ENCODE results near the gene FGF3.

The FGF3 gene

DNA sequence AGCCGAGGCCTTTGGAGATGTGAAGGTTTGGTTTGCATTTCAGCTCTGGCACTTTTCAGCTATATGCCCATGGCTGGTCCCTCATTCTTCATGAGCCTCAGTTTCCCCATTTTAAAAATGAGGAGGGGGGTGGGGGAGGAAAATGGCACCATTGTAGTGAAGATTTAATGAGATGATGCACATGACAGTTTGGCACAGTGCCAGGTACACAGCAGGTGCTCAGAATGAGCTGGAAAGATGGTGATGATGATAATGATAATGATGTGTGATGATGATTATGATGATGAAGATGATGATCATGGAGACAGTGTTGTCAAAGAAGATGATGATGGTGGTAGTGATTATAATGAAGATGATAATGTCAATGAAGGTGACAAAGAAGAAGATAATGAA is 24.3 kb upstream of the FGF3 start:
- DNase-seq = no peak

- DNase-seq = no peak
Observed at GRCh38 chr11:69842746-69843528, 23.7 kb upstream of the FGF3 start.

- DNase-seq = peak; percentile 30
Observed at GRCh38 chr11:69841859-69842698, 22.9 kb upstream of the FGF3 start.

DNA sequence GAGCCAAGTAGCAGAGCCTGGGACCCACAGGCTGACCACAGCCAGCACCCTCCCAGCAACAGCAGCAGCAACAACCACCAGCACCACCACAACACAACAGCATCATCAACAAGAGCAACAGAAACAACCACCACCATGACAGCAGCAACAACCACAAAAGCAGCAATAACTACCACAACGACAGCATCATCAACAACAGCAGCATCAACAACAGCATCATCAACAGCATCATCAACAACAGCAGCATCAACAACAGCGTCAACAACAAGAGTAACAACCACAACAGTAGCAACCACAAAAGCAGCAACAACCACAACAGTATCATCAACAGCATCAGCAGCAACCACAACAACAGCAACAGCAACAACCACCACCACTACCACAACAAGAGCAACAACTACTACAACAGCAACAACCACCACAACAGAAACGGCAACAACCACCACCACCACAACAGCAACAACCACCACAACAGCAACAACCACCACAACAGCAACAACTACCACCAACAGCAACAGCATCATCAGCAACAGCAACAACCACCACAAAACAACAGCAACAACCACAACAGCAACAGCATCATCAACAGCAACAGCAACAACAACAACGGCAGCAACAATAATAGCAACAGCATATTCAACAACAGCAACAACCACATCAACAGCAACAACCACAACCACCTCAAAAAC is 22.1 kb upstream of the FGF3 start:
- no peak for DNase-seq

- no peak for DNase-seq
Observed at GRCh38 chr11:69840371-69841169, 21.4 kb upstream of the FGF3 start.

DNA sequence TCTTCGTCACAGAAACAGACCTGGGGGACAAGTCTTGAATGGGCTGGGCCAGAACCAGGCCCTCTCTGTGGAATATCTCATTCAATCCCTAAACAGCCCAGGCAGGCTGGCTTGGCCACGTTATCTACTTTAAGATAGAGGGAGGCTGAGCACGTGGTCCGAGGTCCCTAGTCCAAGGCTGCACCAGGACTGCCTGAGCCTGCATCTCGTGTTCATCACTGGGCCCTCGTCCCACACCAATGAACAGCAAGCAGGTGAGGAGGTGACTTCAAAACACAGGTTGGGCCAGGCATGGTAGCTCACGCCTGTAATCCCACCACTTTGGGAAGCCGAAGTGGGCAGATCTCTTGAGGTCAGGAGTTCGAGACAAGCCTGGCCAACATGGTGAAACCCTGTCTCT is 20.3 kb upstream of the FGF3 start:
- no peak for DNase-seq

GRCh38 chr11:69837791-69838190 is 18.6 kb upstream of the FGF3 start:
- DNase-seq = no peak

DNA sequence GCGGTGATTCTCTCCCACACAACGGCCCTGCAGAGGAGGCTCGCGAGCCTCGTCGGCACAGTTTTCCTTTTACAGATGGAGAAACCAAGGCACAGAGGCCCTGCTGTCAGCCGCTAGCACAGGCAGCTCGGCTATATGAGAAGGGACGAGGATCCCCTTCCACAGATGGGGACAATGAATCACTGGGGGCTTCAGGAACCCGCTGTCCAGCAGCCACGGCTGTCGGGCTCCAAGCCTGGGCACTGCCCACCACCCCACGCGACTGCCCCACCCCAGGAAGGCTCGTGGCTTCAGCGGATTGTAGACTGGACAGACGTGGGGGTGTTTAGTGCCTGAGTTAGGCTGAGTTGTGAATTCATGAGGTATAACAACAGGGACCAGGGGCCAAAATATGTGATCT is 17.2 kb upstream of the FGF3 start:
- DNase-seq = no peak

- peak; percentile 13 for DNase-seq
Observed at GRCh38 chr11:69834811-69835800, 15.9 kb upstream of the FGF3 start.

DNA sequence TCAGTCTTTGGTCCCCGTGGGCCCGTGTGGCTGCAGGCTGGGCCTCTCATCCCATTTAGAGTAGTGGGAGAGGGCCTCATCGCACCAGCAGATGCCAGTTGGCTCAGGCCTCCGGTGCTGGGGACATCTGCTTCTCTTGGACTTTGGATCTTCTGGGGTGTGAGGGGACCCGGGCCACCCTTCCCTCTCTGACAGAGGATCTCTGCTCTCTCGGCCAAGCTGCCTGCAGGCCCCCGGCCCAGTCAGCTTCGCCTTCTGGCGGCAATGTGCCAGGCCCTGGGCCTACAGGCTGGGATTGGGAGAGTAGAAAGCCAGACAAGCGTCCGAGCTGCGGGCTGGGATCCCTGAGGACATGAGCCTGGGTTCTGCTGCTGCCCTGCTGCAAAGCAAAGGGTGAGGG is 15.0 kb upstream of the FGF3 start:
- no peak for DNase-seq

DNA sequence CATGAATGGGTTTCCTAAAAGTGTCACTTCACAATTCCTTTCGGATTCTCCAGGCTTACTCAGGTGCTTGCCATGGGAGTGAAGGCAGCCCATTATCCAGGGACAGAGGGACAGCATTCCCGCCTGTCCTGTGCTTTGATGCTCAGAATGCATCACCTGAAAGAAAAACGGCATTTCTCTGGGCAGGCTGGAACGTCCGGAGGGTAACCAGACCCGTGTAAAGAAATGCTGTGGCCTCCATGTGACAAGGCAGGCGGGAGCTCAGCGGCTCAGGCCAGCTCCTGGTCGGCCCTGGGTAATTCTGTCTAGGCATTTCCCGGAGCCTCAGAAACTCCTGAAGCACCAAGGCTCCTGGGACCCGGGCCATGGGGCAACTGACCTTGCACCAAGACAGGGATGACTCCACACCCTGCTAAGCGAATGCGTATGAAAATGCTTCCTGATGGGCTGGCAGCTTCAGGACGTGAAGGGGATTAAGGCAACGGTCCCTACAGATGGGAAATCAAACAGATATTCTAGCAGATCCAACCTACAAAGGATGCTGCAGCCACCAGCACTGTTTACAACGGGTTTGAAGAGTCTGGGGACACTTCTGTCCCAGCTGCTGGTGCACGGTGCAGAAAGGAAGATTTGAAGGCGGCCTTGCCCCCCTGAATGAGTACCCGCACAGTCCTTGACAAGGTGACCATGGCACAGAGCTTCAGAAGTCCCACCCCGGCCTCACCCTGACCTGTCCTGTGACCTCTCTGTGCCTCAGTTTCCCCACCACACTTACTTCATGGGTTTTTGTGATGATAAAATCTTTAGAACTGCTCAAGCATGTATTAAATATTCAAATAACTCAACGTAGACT is 13.6 kb upstream of the FGF3 start:
- no peak for DNase-seq

- DNase-seq = no peak
Observed at GRCh38 chr11:69831985-69832384, 12.8 kb upstream of the FGF3 start.

DNA sequence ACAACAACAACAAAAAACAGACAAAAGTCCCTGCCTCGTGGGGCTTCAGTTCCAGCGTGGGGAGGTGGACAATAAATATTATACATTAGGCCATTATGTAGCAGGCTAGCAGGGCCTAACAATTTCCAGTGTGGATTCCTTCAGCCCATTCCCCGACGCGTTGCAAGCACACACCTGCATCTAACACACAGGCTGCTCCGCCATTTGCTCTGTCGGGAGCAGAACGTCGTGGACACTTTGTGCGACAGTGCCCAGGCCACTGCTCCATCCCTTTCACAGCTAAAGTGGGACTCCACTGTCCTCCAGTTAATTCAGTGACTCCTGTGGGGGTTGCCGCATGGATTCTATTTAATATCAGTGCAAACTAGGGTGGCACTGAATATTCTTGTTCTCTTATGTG is 10.9 kb upstream of the FGF3 start:
- no peak for DNase-seq

DNA sequence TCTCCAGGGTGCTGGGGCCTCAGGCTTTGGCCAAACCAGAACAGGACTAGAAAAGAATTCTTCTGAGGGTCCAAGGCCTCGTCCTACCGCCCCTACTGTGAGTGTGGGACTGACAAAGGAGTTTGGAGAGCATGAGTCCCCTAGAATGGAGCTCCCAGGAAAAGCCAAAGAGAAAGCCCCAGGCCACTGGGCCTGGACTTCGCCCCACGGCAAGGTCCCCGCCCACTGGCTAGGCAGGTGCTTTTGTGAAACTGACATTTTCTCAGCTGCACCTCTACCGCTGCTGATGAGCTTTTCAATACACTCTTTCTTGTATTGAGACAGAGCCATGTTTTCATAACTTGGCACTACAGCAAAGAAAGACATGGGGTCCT is 9.7 kb upstream of the FGF3 start:
- DNase-seq = no peak

DNA sequence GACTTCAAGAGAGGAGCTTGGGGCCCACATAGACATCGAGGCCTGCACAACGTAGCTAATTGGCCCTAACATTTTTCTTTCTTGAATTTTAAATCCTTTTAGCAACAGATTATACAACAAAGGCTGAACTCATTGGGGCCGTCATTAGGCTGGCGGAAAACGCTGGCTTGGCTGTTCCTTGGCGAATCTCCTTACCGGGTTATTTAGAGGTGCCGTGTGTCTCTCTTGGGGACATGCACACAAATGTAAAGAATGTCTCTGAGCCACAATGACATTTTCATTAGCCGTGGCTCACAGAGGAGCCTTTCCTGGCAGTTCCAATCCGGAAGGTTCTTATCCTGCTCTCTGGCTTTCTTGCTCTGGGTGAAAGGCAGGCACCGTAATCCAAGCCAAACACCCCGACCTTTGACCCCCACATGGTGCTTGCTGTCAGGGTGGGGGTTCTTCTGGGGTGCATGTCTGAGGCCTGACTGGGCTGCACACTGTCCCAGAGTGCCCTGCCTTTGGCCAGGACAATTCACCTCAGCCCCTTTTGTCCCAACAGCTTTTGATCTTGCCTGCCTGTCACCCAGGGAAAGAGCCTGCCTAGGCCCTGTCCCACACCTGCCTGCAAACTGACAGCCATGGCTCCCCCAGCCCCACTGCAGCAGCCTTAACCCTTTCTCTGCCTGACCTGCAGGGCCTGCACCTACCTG is 9.2 kb upstream of the FGF3 start:
- DNase-seq = no peak

GRCh38 chr11:69826773-69827172 is 7.6 kb upstream of the FGF3 start:
- no peak for DNase-seq

GRCh38 chr11:69825941-69826340 is 6.7 kb upstream of the FGF3 start:
- DNase-seq = no peak

GRCh38 chr11:69825037-69825834 is 6.0 kb upstream of the FGF3 start:
- DNase-seq = no peak

DNA sequence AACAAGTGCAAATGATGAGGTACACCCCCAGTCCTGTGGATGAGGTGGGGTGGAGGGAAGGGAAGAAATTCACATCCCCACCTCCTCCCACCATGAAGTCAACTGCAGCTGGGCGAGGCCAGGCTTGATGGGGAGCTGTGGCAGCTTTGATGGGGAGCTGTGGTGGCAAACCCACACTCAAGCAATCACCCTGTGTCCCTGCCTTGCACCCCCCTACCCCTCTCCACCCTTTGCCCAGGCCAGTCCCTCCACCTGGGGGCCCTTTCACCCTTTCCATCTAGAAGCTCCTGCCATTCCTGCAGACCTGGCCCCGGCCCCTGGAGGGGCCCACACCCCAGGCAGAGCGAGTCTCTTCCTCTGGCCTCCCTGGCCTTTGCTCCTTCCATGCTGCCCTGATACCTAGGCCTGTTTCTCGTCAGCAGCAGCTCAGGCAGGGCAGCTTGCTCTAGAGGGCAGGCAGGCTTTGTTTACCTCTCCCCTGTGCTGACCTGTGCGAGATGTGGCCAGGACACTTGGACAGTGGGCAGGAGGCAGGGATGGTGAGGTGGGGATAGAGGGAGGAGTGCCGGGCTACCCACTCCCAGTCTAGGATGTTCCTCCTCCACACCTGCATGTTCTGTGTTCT is 4.5 kb upstream of the FGF3 start:
- DNase-seq = no peak
